ENCODE results near the gene EPM2A. TPM values are rescaled to one million over a fixed set of nuclear protein-coding genes. Genes with fewer than 3 reads are reported as not detected.

The EPM2A gene
- total and polyA plus RNA-seq, 2 experiments from 2014 or later, result 3.7 to 17.8 TPM

GRCh38 chr6:145588981-145589380, 146.3 kb downstream of the EPM2A start:
- H3K9me3 Mint-ChIP-seq, result no peaks in the 10 kb centered on the region; the same call in 2 of the 3 replicates
- no peak overlapping the region for H3K27ac ChIP-seq (ENCODE audit: low read depth)
- H3K9me2 ChIP-seq (ENCODE audit: insufficient read depth), result no peaks in the 10 kb centered on the region
- ATAC-seq (no peak), DNase-seq (ENCODE audit: low spot score) (no peak)
- H3K27ac Mint-ChIP-seq, result no peak overlapping the region
- H3K4me3 ChIP-seq, result no peak overlapping the region
- H3K4me1 ChIP-seq (ENCODE audit: insufficient read depth), result no peaks in the 10 kb centered on the region
- no peaks in the 10 kb centered on the region for H3K79me2 ChIP-seq (replicated peaks; ENCODE audit: insufficient read depth)
- no peak overlapping the region for H2AFZ ChIP-seq
- no peaks in the 10 kb centered on the region for H3F3A ChIP-seq (replicated peaks; ENCODE audit: low read depth)
- H3K4me3 Mint-ChIP-seq, result no peak overlapping the region
- no peak overlapping the region for H3K4me2 ChIP-seq
- no peaks in the 10 kb centered on the region; the same call in 2 of the 3 replicates for H3K36me3 Mint-ChIP-seq (ENCODE audit: low read depth)
- no peaks in the 10 kb centered on the region for H3K36me3 ChIP-seq (ENCODE audit: insufficient read depth)
- H3K27me3 Mint-ChIP-seq (ENCODE audit: insufficient read depth, low read depth, poor library complexity), result peaks cover 3% of the 10 kb centered on the region
- H3K4me1 Mint-ChIP-seq, result no peaks in the 10 kb centered on the region
- TF ChIP-seq ZNF462 (CRISPR knock-in tag; IDR thresholded peaks at IDR 0.05) (no peak), REST (IDR thresholded peaks at IDR 0.05; ENCODE audit: unreplicated experiment) (no peak), EZH2 (IDR thresholded peaks at IDR 0.05; ENCODE audit: low read depth, unreplicated experiment) (no peak), ZNF331 (CRISPR knock-in tag; IDR thresholded peaks at IDR 0.05; ENCODE audit: low read depth) (no peak), POLR2AphosphoS5 (IDR thresholded peaks at IDR 0.05; ENCODE audit: low read depth) (no peak), ZNF114 (CRISPR knock-in tag; IDR thresholded peaks at IDR 0.05) (no peak), JUNB (IDR thresholded peaks at IDR 0.05; ENCODE audit: unreplicated experiment) (no peak), STAT1 (IDR thresholded peaks at IDR 0.05; ENCODE audit: unreplicated experiment) (no peak), CREB1 (CRISPR knock-in tag; IDR thresholded peaks at IDR 0.05; ENCODE audit: low read depth) (no peak), CTCF (conservative IDR thresholded peaks at IDR 0.05; ENCODE audit: low read depth in 2 of 2) (no peak), NANOG (IDR thresholded peaks at IDR 0.05; ENCODE audit: borderline replicate concordance) (no peak), ETS1 (IDR thresholded peaks at IDR 0.05) (no peak), EZH2phosphoT487 (IDR thresholded peaks at IDR 0.05; ENCODE audit: unreplicated experiment) (no peak)
- no peaks in the 10 kb centered on the region for H4K20me1 ChIP-seq (replicated peaks; ENCODE audit: insufficient read depth)
- no peaks in the 10 kb centered on the region for H3K27me3 ChIP-seq (ENCODE audit: insufficient read depth)
